GM21381 (cell line): ENCODE measurements around the gene PARVB.

Source experiments
- ATAC-seq: cut with Tn5 transposase; IDR thresholded peaks from one replicate; pipeline ENCODE4 v1.9.1; 2021; ENCODE audit warnings: mild to moderate bottlenecking, moderate library complexity; ENCODE audit not compliant: unreplicated experiment

The PARVB gene

GRCh38 chr22:44179196-44179988 is 155.3 kb downstream of the PARVB start:
- ATAC-seq, result no peak

- ATAC-seq, result no peak
These were observed 156.0 kb downstream of the PARVB start for GRCh38 chr22:44179989-44180705.

GRCh38 chr22:44180706-44181032 is 156.6 kb downstream of the PARVB start, which contains the start of gene PARVG:
Gene PARVG (plus strand): TSS chr22:44180925. CDS start chr22:44183330, 2,405 bp downstream.
- peak; percentile 41 for ATAC-seq

GRCh38 chr22:44181033-44181911 is 157.2 kb downstream of the PARVB start:
- no peak for ATAC-seq

- ATAC-seq, result no peak
These were observed 157.9 kb downstream of the PARVB start for GRCh38 chr22:44181912-44182587.

GRCh38 chr22:44182588-44183286 is 158.6 kb downstream of the PARVB start:
- no peak for ATAC-seq

- no peak for ATAC-seq
These were observed 159.1 kb downstream of the PARVB start for GRCh38 chr22:44183287-44183588.

- ATAC-seq, result no peak
These were observed 159.9 kb downstream of the PARVB start for GRCh38 chr22:44184006-44184405.

GRCh38 chr22:44185237-44186120 is 161.4 kb downstream of the PARVB start:
- ATAC-seq, result no peak

GRCh38 chr22:44186121-44186510 is 162.0 kb downstream of the PARVB start:
- no peak for ATAC-seq

GRCh38 chr22:44186737-44187136 is 162.6 kb downstream of the PARVB start:
- ATAC-seq, result no peak

- no peak for ATAC-seq
These were observed 163.6 kb downstream of the PARVB start for GRCh38 chr22:44187652-44188230.

- no peak for ATAC-seq
These were observed 164.2 kb downstream of the PARVB start for GRCh38 chr22:44188316-44188715.

- ATAC-seq, result no peak
These were observed 165.0 kb downstream of the PARVB start for GRCh38 chr22:44188986-44189630.

GRCh38 chr22:44190381-44190976 is 166.4 kb downstream of the PARVB start:
- no peak for ATAC-seq

GRCh38 chr22:44191036-44191454 is 166.9 kb downstream of the PARVB start:
- no peak for ATAC-seq

- no peak for ATAC-seq
These were observed 168.2 kb downstream of the PARVB start for GRCh38 chr22:44192098-44192815.
